PFSK-1 (cell line): ENCODE measurements around the gene DNAH17.

Experiments
- POLR2AphosphoS5 ChIP-seq: IDR thresholded peaks from 2 replicates; pipeline ENCODE4 v1.6.1; 2012; ENCODE audit warnings: low read depth, mild to moderate bottlenecking, control low read depth, low read length, moderate library complexity
- SIN3A ChIP-seq: IDR thresholded peaks from 2 replicates; pipeline ENCODE4 v1.6.1; 2012; ENCODE audit warnings: mild to moderate bottlenecking, low read length, moderate library complexity, borderline replicate concordance; ENCODE audit not compliant: insufficient read depth

DNA sequence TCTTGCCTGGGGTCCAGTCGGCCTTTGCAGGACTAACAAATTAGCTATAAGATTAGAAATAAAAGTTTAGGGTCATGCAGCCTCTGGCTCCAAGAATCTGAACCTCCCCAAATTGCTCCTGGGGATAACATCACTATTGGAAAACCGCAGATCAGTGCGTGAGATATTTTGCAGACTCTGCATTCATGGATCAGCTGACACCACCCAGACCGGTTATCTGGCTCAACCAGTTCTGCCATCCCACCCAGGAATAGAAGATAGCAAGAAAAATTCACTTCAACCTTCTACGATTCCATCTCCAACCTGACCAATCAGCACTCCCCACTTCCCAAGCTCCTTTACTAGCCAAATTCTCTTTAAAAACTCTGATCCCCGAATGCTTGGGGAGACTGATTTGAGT, 203.0 kb downstream of the DNAH17 start:
- no peak for TF ChIP-seq POLR2AphosphoS5
- TF ChIP-seq SIN3A: no peak
